Lower lobe of right lung (tissue), 2 donors: Measurements from ENCODE around the gene OXSR1. TPM values are rescaled to one million over a fixed set of nuclear protein-coding genes. Genes with fewer than 3 reads are reported as not detected.

Source experiments
- ATAC-seq, 2 donors: fragments of 200-7000 bp; cut with Tn5 transposase; one replicate each; pipeline ENCODE4 v1.9.1; 2020 to 2022; ENCODE audit warnings: mild to moderate bottlenecking in 2 of 2, moderate library complexity in 2 of 2
- DNase-seq: peaks from one replicate; pipeline ENCODE4 v3.0.0-alpha.2; 2020
- H3K27ac ChIP-seq: fragments of 200-600 bp; one replicate; pipeline ENCODE4 v1.8.0; 2022
- H3K27me3 ChIP-seq: fragments of 200-600 bp; one replicate; pipeline ENCODE4 v1.8.0; 2022; ENCODE audit warnings: low read depth
- H3K36me3 ChIP-seq: fragments of 200-600 bp; one replicate; pipeline ENCODE4 v1.8.0; 2022; ENCODE audit warnings: mild to moderate bottlenecking
- H3K4me1 ChIP-seq: fragments of 200-600 bp; one replicate; pipeline ENCODE4 v1.8.0; 2022
- H3K4me3 ChIP-seq: fragments of 200-600 bp; one replicate; pipeline ENCODE4 v1.8.0; 2022; ENCODE audit warnings: mild to moderate bottlenecking
- H3K9me3 ChIP-seq: fragments of 200-600 bp; one replicate; pipeline ENCODE4 v1.8.0; 2022
- intact Hi-C: fragments of 100-400 bp; cut with DNase I; formaldehyde crosslinking; loops from one replicate; pipeline ENCODE4 v1.11.0; 2022
- total RNA-seq: library from RNA; stranded (reverse); fragmentation: NEBNext Ultra II Directional; extraction: Animal tissue kit (Norgen Biotek cat#: 25700); gene quantifications from one replicate; pipeline ENCODE4 v1.2.1, GENCODE V29; 2021
- TF ChIP-seq, protein P1 (sequence below): fragments of 200-600 bp; IDR thresholded peaks from one replicate; pipeline ENCODE4 v1.8.0; 2022; ENCODE audit warnings: antibody characterized with exemption, mild to moderate bottlenecking
- donor health status: DM: no; HTN: yes; CAD: no; lungs with severe emphysema.

Gene OXSR1
- total RNA-seq, 1 donor from 2014 or later: 29.2 TPM

DNA sequence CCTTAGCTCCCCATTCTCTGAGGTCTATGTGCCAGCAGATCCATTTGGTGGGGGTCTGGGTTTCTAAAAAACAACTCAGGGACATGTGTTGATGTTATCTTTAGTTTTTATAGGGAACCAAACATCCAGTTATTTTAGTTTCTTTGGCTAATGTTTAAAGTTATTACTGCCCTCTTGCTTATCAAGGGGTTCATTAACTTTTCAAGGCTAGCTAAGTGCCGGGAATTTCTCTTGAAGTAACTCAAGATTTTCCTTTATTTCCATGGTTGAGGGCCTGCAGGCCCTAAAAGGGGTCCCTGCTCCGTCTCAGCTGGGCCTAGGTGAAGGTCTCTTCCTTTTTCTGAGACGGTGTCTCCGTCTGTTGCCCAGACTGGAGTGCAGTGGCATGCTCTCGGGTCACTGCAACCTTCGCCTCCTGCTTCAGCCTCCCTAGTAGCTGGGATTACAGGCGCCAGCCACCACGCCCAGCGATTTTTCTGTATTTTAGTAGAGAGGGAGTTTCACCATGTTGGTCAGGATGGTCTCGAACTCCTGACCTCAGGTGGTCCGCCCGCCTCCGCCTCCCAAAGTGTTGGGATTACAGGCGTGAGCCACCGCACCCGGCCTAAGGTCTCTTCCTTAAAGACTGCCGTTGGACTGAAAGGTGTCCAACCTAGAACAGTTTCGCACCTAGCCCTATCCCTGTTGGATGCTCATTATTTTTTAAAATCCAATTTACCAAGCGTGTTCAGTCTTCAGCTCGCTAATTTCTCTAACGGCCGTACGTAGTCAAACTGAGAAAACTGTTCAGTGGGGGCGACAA lies 1.3 kb upstream of the OXSR1 start:
- Histone ChIP-seq H3K36me3 (no peaks in the 10 kb centered on the region), H3K27ac (peak overlapping the region; percentile 97), H3K9me3 (no peaks in the 10 kb centered on the region), H3K4me3 (peak overlapping the region; percentile 80), H3K4me1 (peaks cover 18% of the 10 kb centered on the region), H3K27me3 (no peaks in the 10 kb centered on the region)
- TF ChIP-seq, protein P1, sequence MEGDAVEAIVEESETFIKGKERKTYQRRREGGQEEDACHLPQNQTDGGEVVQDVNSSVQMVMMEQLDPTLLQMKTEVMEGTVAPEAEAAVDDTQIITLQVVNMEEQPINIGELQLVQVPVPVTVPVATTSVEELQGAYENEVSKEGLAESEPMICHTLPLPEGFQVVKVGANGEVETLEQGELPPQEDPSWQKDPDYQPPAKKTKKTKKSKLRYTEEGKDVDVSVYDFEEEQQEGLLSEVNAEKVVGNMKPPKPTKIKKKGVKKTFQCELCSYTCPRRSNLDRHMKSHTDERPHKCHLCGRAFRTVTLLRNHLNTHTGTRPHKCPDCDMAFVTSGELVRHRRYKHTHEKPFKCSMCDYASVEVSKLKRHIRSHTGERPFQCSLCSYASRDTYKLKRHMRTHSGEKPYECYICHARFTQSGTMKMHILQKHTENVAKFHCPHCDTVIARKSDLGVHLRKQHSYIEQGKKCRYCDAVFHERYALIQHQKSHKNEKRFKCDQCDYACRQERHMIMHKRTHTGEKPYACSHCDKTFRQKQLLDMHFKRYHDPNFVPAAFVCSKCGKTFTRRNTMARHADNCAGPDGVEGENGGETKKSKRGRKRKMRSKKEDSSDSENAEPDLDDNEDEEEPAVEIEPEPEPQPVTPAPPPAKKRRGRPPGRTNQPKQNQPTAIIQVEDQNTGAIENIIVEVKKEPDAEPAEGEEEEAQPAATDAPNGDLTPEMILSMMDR: no peak
- intact Hi-C loops: no loop called here
- no peak for DNase-seq
- no peak for ATAC-seq

DNA sequence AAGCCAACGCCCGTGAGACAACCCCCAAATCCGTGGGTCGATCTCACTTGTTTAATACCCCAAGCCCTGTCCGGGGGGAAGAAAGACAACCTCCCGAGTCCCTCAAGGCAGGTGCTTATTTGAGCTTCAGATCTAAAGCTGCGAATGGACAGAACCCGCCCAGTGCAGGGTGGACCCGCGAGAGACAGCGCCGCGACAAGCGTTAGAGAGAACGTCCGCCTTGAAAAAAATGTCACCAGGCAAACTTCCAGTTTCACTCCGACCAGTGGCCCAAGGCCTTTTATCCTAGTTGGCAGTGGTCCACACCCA lies 740 bp upstream of the OXSR1 start:
- intact Hi-C loops: no loop called here
- ATAC-seq: no peak

DNA sequence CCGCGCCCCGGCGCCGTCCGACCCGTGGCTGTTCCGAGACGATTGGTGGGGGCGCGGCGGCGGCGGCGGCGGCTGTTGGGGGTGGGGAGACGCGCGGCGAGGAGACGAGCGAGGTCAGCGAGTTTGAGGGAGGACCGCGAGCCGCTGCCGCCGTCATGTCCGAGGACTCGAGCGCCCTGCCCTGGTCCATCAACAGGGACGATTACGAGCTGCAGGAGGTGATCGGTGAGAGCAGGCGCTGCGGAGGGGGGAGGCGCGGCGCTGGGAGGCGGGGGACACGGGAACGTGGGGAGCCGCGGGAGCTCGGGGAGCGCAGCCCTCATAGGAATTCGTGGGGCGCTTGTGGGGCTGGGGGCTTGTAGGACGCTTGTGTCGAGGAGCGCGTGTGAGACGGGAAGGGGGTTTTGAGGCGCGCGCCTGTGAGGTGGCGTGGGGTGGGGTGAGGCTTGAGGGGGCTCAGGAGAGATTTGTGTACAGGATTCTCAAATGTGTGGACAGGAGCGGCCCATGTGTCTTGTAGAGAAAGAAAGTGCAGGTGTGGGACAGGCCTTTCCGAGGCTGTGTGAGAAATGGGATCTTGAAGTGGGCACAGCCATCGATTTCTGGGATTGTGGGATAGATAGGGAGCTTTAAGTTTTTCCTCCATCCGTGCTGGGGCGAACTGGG lies 518 bp downstream of the OXSR1 start:
- no peaks in the 10 kb centered on the region for H3K27me3 ChIP-seq
- H3K27ac ChIP-seq: peak overlapping the region; percentile 97
- DNase-seq (peak; percentile 81), ATAC-seq (peak in 1 of 2 donors; percentile 50)
- TF ChIP-seq, protein P1: no peak
- no peaks in the 10 kb centered on the region for H3K36me3 ChIP-seq
- H3K9me3 ChIP-seq: no peaks in the 10 kb centered on the region
- intact Hi-C loops: no loop called here
- H3K4me1 ChIP-seq: peaks cover 18% of the 10 kb centered on the region
- H3K4me3 ChIP-seq: peak overlapping the region; percentile 80

More for the DNA sequence above, 740 bp upstream of the OXSR1 start:
- Histone ChIP-seq H3K9me3 (no peaks in the 10 kb centered on the region), H3K4me1 (peaks cover 18% of the 10 kb centered on the region), H3K27ac (peak overlapping the region; percentile 97), H3K36me3 (no peaks in the 10 kb centered on the region), H3K4me3 (peak overlapping the region; percentile 80), H3K27me3 (no peaks in the 10 kb centered on the region)
- no peak for DNase-seq
- TF ChIP-seq, protein P1: no peak

DNA sequence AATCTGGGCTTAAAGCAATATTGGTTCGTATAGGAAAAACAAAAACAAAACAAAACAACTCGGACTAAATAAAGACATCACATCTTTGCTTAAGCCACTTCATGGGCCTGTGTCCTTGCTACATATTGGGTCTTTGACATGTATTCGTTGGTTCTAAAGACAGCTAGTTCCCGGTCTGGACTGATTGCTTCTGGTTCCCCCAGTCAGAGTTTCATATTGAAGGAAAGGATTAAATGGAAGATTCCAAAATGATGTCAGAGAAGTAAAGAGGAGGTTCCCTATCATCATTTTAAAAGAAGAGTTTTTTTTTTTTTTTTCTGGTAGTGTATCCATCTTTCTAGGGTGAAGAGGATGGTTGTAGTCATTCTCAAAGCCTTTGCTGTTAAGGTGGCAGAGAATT lies 2.3 kb downstream of the OXSR1 start:
- no peaks in the 10 kb centered on the region for H3K36me3 ChIP-seq
- H3K4me3 ChIP-seq: no peak overlapping the region
- no peak for DNase-seq
- TF ChIP-seq, protein P1: no peak
- H3K27ac ChIP-seq: no peak overlapping the region
- no peaks in the 10 kb centered on the region for H3K27me3 ChIP-seq
- peaks cover 24% of the 10 kb centered on the region for H3K4me1 ChIP-seq
- H3K9me3 ChIP-seq: no peaks in the 10 kb centered on the region
- intact Hi-C loops: no loop called here
- no peak for ATAC-seq

DNA sequence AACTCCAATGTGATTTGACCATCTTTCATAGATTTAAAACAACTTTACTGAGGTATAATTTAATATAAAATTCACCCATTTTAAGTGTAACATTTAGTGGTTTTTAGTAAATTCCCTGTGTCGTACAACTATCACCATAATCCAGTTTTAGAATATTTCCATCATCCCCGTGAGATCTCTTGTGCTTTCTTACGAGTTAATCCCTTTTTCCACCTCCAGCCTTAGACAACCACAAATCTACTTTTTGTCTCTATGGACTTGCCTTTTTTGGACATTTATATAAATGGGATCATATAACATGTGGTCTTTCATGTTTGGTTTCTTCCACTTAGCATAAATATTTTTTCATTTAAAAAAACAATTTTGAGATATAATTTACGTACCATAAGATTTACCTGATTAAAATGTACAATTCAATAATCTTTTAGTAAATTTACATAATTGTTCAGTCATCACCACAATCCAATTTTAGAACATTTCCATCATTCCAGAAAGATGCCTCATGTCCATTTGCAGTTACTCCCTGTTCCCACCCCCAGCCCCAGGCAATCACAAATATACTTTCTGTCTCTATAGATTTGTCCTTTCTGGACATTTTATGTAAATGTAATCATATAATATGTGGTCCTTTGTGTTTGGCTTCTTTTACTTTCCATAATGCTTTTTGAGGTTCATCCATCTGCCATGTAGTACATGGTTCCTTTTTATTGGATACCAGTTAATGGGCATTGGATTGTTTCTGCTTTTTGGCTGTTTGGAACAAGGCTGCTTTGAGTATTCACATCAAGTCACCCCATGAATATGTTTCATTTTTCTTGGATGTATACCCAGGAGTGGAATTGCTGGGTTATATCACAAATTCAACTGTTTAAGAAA lies 3.1 kb downstream of the OXSR1 start:
- no peak for DNase-seq
- no peak overlapping the region for H3K4me3 ChIP-seq
- H3K27me3 ChIP-seq: no peaks in the 10 kb centered on the region
- TF ChIP-seq, protein P1: no peak
- peaks cover 31% of the 10 kb centered on the region for H3K4me1 ChIP-seq
- H3K36me3 ChIP-seq: no peaks in the 10 kb centered on the region
- intact Hi-C loops: no loop called here
- no peak for ATAC-seq
- H3K27ac ChIP-seq: no peak overlapping the region
- no peaks in the 10 kb centered on the region for H3K9me3 ChIP-seq
